ENCODE data around the gene SNX8.

SNX8 gene

GRCh38 chr7:2314209-2314955, at the start of gene SNX8:
TSS of gene SNX8 (minus strand) at chr7:2314441. CDS start at chr7:2314421, 20 bp downstream.
- H3K9ac ChIP-seq (ENCODE audit: low read depth, low read length) = peak within 1 kb of the TSS; percentile 71; the same call in 1 of the 2 replicates
- no peaks in the 10 kb centered on the region for H3K27me3 ChIP-seq (ENCODE audit: insufficient read depth, low read length)
- H3K4me3 ChIP-seq (ENCODE audit: low read length) = peak within 1 kb of the TSS; percentile 84
- no peaks in the 10 kb centered on the region for H3K9me3 ChIP-seq (ENCODE audit: insufficient read depth, low read depth, low read length)
- peaks cover 7% of the 10 kb centered on the region for H3K4me1 ChIP-seq (ENCODE audit: insufficient read depth, low read length)
- no peaks in the 10 kb centered on the region for H3K36me3 ChIP-seq (ENCODE audit: insufficient read depth, low read depth, low read length)
- no peak within 1 kb of the TSS for H3K27ac ChIP-seq (ENCODE audit: low read length)

GRCh38 chr7:2362385-2363088, 48.3 kb upstream of the SNX8 start:
- H3K9ac ChIP-seq (ENCODE audit: low read depth, low read length) = no peak overlapping the region
- no peaks in the 10 kb centered on the region for H3K27me3 ChIP-seq (ENCODE audit: insufficient read depth, low read length)
- H3K4me1 ChIP-seq (ENCODE audit: insufficient read depth, low read length) = no peaks in the 10 kb centered on the region
- H3K4me3 ChIP-seq (ENCODE audit: low read length) = no peak overlapping the region
- peaks cover 99% of the 10 kb centered on the region for H3K36me3 ChIP-seq (ENCODE audit: insufficient read depth, low read depth, low read length)
- no peak overlapping the region for H3K27ac ChIP-seq (ENCODE audit: low read length)
- no peaks in the 10 kb centered on the region for H3K9me3 ChIP-seq (ENCODE audit: insufficient read depth, low read depth, low read length)

GRCh38 chr7:2360796-2361195, 46.6 kb upstream of the SNX8 start:
- Histone ChIP-seq H3K9ac (ENCODE audit: low read depth, low read length) (no peak overlapping the region), H3K9me3 (ENCODE audit: insufficient read depth, low read depth, low read length) (no peaks in the 10 kb centered on the region), H3K27me3 (ENCODE audit: insufficient read depth, low read length) (no peaks in the 10 kb centered on the region), H3K4me3 (ENCODE audit: low read length) (no peak overlapping the region), H3K36me3 (ENCODE audit: insufficient read depth, low read depth, low read length) (peaks cover 96% of the 10 kb centered on the region), H3K4me1 (ENCODE audit: insufficient read depth, low read length) (no peaks in the 10 kb centered on the region), H3K27ac (ENCODE audit: low read length) (no peak overlapping the region)

GRCh38 chr7:2359610-2360009, 45.4 kb upstream of the SNX8 start:
- peaks cover 84% of the 10 kb centered on the region for H3K36me3 ChIP-seq (ENCODE audit: insufficient read depth, low read depth, low read length)

GRCh38 chr7:2358968-2359527, 44.8 kb upstream of the SNX8 start:
- Histone ChIP-seq H3K36me3 (ENCODE audit: insufficient read depth, low read depth, low read length) (peaks cover 79% of the 10 kb centered on the region), H3K4me3 (ENCODE audit: low read length) (no peak overlapping the region)

More at GRCh38 chr7:2359610-2360009, 45.4 kb upstream of the SNX8 start:
- H3K9me3 ChIP-seq (ENCODE audit: insufficient read depth, low read depth, low read length) = no peaks in the 10 kb centered on the region
- H3K27ac ChIP-seq (ENCODE audit: low read length) = no peak overlapping the region
- H3K4me1 ChIP-seq (ENCODE audit: insufficient read depth, low read length) = no peaks in the 10 kb centered on the region
- no peaks in the 10 kb centered on the region for H3K27me3 ChIP-seq (ENCODE audit: insufficient read depth, low read length)
- H3K4me3 ChIP-seq (ENCODE audit: low read length) = no peak overlapping the region
- no peak overlapping the region for H3K9ac ChIP-seq (ENCODE audit: low read depth, low read length)

GRCh38 chr7:2357571-2357970, 43.3 kb upstream of the SNX8 start:
- H3K27ac ChIP-seq (ENCODE audit: low read length) = no peak overlapping the region
- H3K9ac ChIP-seq (ENCODE audit: low read depth, low read length) = no peak overlapping the region
- H3K9me3 ChIP-seq (ENCODE audit: insufficient read depth, low read depth, low read length) = no peaks in the 10 kb centered on the region
- no peaks in the 10 kb centered on the region for H3K27me3 ChIP-seq (ENCODE audit: insufficient read depth, low read length)
- no peak overlapping the region for H3K4me3 ChIP-seq (ENCODE audit: low read length)
- peaks cover 68% of the 10 kb centered on the region for H3K36me3 ChIP-seq (ENCODE audit: insufficient read depth, low read depth, low read length)
- H3K4me1 ChIP-seq (ENCODE audit: insufficient read depth, low read length) = no peaks in the 10 kb centered on the region

More at GRCh38 chr7:2358968-2359527, 44.8 kb upstream of the SNX8 start:
- Histone ChIP-seq H3K4me1 (ENCODE audit: insufficient read depth, low read length) (no peaks in the 10 kb centered on the region), H3K27ac (ENCODE audit: low read length) (no peak overlapping the region), H3K9ac (ENCODE audit: low read depth, low read length) (no peak overlapping the region), H3K27me3 (ENCODE audit: insufficient read depth, low read length) (no peaks in the 10 kb centered on the region), H3K9me3 (ENCODE audit: insufficient read depth, low read depth, low read length) (no peaks in the 10 kb centered on the region)

GRCh38 chr7:2357165-2357564, 42.9 kb upstream of the SNX8 start:
- Histone ChIP-seq H3K9ac (ENCODE audit: low read depth, low read length) (no peak overlapping the region), H3K4me1 (ENCODE audit: insufficient read depth, low read length) (no peaks in the 10 kb centered on the region), H3K9me3 (ENCODE audit: insufficient read depth, low read depth, low read length) (no peaks in the 10 kb centered on the region), H3K27me3 (ENCODE audit: insufficient read depth, low read length) (no peaks in the 10 kb centered on the region), H3K36me3 (ENCODE audit: insufficient read depth, low read depth, low read length) (peaks cover 64% of the 10 kb centered on the region), H3K27ac (ENCODE audit: low read length) (no peak overlapping the region), H3K4me3 (ENCODE audit: low read length) (0 out of 2 replicates have a peak overlapping the region, but pooled peaks have one; percentile 26)

GRCh38 chr7:2355705-2356008, 41.4 kb upstream of the SNX8 start:
- H3K27ac ChIP-seq (ENCODE audit: low read length) = peak overlapping the region; percentile 26
- H3K4me3 ChIP-seq (ENCODE audit: low read length) = peak overlapping the region; percentile 68
- no peaks in the 10 kb centered on the region for H3K4me1 ChIP-seq (ENCODE audit: insufficient read depth, low read length)
- no peaks in the 10 kb centered on the region for H3K27me3 ChIP-seq (ENCODE audit: insufficient read depth, low read length)
- H3K36me3 ChIP-seq (ENCODE audit: insufficient read depth, low read depth, low read length) = peaks cover 50% of the 10 kb centered on the region
- H3K9ac ChIP-seq (ENCODE audit: low read depth, low read length) = peak overlapping the region; percentile 92; the same call in 1 of the 2 replicates
- no peaks in the 10 kb centered on the region for H3K9me3 ChIP-seq (ENCODE audit: insufficient read depth, low read depth, low read length)

GRCh38 chr7:2354939-2355704, 40.9 kb upstream of the SNX8 start:
- Histone ChIP-seq H3K9ac (ENCODE audit: low read depth, low read length) (peak overlapping the region; percentile 92), H3K4me3 (ENCODE audit: low read length) (peak overlapping the region; percentile 68), H3K9me3 (ENCODE audit: insufficient read depth, low read depth, low read length) (no peaks in the 10 kb centered on the region), H3K4me1 (ENCODE audit: insufficient read depth, low read length) (no peaks in the 10 kb centered on the region), H3K27ac (ENCODE audit: low read length) (peak overlapping the region; percentile 26), H3K27me3 (ENCODE audit: insufficient read depth, low read length) (no peaks in the 10 kb centered on the region), H3K36me3 (ENCODE audit: insufficient read depth, low read depth, low read length) (peaks cover 45% of the 10 kb centered on the region)

GRCh38 chr7:2354186-2354938, 40.1 kb upstream of the SNX8 start, which contains the start of gene EIF3B:
TSS of gene EIF3B (plus strand) at chr7:2354827. CDS start at chr7:2354922, 95 bp downstream.
- Histone ChIP-seq H3K9me3 (ENCODE audit: insufficient read depth, low read depth, low read length) (no peaks in the 10 kb centered on the region), H3K4me3 (ENCODE audit: low read length) (peak within 1 kb of the TSS; percentile 68), H3K9ac (ENCODE audit: low read depth, low read length) (peak within 1 kb of the TSS; percentile 92), H3K27ac (ENCODE audit: low read length) (peak within 1 kb of the TSS; percentile 99), H3K36me3 (ENCODE audit: insufficient read depth, low read depth, low read length) (peaks cover 43% of the 10 kb centered on the region), H3K4me1 (ENCODE audit: insufficient read depth, low read length) (no peaks in the 10 kb centered on the region), H3K27me3 (ENCODE audit: insufficient read depth, low read length) (no peaks in the 10 kb centered on the region)

- H3K27ac ChIP-seq (ENCODE audit: low read length) = peak overlapping the region; percentile 99
- H3K27me3 ChIP-seq (ENCODE audit: insufficient read depth, low read length) = no peaks in the 10 kb centered on the region
- H3K9me3 ChIP-seq (ENCODE audit: insufficient read depth, low read depth, low read length) = no peaks in the 10 kb centered on the region
- H3K36me3 ChIP-seq (ENCODE audit: insufficient read depth, low read depth, low read length) = peaks cover 38% of the 10 kb centered on the region
- H3K9ac ChIP-seq (ENCODE audit: low read depth, low read length) = peak overlapping the region; percentile 92
- H3K4me3 ChIP-seq (ENCODE audit: low read length) = peak overlapping the region; percentile 68
- no peaks in the 10 kb centered on the region for H3K4me1 ChIP-seq (ENCODE audit: insufficient read depth, low read length)
These were observed 39.6 kb upstream of the SNX8 start for GRCh38 chr7:2353936-2354185.
